ENCODE results near the gene CPVL.

Gene CPVL

DNA sequence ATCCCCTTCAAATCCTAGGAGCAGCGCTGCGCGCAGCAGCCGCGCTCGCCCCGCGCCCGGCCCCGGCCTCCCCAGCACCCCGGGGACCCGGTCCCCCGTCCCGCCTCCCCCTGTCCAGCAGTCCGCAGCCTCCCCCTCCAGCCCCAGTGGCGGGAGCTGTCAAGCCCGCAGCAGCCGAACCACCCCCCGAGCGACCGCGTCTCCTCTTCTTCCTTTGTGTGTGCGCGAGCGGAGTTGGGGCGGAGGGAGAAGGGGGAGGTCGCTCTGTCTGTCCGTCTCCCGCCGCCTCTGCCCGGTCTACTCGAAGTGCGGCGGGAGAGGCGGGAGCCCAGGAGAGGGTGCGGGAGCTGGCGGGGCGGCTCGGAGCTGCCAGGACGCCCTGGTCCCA lies 47.9 kb upstream of the CPVL start (continued):
- peak; percentile 27; the same call in 1 of the 2 replicates for TF ChIP-seq KLF8 (tag by site-specific recombination; IDR thresholded peaks at IDR 0.05)

DNA sequence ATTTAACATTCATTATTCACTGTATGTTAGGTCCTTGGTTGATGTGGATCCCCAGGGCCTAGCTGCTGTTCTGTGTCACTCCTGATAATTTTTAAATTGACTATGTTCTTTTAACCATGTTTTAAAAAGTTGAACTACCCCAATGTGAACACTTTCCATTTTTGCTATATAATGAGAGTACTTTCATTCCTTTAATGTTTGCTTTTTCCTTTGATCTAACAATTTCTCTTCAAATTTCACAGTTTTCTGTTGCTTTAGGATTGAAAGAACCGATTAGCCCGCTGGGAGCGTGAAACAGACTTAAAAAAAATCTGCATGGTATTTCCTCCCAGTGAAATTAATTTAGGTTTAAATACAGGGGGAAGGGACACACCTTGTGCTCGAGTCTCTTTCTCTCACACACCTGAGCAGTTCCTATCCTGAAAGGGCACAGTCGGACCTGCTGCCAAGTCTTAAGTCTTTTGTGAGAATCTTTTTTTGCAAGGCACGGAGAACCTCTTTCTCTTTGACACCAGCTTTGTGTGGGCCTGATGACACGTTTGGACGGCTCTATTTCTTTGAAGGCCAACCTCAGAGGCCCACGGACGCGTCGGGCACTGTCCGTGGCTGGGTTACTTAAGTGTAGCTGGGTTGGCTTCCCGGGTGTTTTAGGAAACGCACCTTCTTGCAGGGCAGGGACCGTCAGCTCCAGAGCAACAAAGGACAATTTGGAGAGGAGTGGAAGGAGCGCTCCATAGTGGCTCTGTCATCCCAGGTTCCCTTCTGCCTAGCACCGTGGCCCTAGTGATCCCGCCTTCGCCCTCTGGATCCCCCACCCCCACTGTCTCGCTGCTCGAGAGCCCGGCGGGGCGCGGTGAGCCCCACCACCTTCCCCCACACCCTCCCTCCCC lies 47.2 kb upstream of the CPVL start:
- Histone ChIP-seq H3K9me3 (ENCODE audit: control insufficient read depth, insufficient read depth, low read depth, low read length) (no peaks in the 10 kb centered on the region), H3K27ac (ENCODE audit: extremely low read depth, low read depth, low read length) (no peak overlapping the region), H3K4me1 (ENCODE audit: control insufficient read depth, insufficient read depth, low read length) (peaks cover 16% of the 10 kb centered on the region), H3K4me3 (ENCODE audit: low read depth, low read length) (peak overlapping the region; percentile 83; the same call in 1 of the 2 replicates), H3K36me3 (ENCODE audit: control insufficient read depth in 2 of 2, insufficient read depth in 1 of 2, low read length in 2 of 2) (no peaks in the 10 kb centered on the region)
- CTCF ChIA-PET: interaction anchor here (0.9 kb wide), 1 partner anchor 237 kb away, joined by 3 read pairs; no protein-coding TSS in a partner anchor
- TF ChIP-seq ZNF600 (tag by site-specific recombination; IDR thresholded peaks at IDR 0.05) (0 out of 2 replicates have a peak, but pooled peaks have one; percentile 17), PRDM1 (tag by site-specific recombination; IDR thresholded peaks at IDR 0.05) (peak; percentile 60; the same call in 1 of the 2 replicates), ZFP3 (tag by site-specific recombination; IDR thresholded peaks at IDR 0.05; ENCODE audit: low read depth) (no peak), ZNF266 (tag by site-specific recombination; IDR thresholded peaks at IDR 0.05; ENCODE audit: low read depth) (no peak), OVOL3 (tag by site-specific recombination; IDR thresholded peaks at IDR 0.05) (no peak), ZNF473 (tag by site-specific recombination; IDR thresholded peaks at IDR 0.05) (no peak), ZNF654 (tag by site-specific recombination; IDR thresholded peaks at IDR 0.05; ENCODE audit: low read depth) (no peak), ZNF146 (tag by site-specific recombination; IDR thresholded peaks at IDR 0.05) (no peak)
- TF ChIP-seq, protein P1, sequence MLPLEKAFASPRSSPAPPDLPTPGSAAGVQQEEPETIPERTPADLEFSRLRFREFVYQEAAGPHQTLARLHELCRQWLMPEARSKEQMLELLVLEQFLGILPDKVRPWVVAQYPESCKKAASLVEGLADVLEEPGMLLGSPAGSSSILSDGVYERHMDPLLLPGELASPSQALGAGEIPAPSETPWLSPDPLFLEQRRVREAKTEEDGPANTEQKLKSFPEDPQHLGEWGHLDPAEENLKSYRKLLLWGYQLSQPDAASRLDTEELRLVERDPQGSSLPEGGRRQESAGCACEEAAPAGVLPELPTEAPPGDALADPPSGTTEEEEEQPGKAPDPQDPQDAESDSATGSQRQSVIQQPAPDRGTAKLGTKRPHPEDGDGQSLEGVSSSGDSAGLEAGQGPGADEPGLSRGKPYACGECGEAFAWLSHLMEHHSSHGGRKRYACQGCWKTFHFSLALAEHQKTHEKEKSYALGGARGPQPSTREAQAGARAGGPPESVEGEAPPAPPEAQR (tag by site-specific recombination; IDR thresholded peaks at IDR 0.05): no peak
- TF ChIP-seq, protein P2, sequence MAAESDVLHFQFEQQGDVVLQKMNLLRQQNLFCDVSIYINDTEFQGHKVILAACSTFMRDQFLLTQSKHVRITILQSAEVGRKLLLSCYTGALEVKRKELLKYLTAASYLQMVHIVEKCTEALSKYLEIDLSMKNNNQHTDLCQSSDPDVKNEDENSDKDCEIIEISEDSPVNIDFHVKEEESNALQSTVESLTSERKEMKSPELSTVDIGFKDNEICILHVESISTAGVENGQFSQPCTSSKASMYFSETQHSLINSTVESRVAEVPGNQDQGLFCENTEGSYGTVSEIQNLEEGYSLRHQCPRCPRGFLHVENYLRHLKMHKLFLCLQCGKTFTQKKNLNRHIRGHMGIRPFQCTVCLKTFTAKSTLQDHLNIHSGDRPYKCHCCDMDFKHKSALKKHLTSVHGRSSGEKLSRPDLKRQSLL (tag by site-specific recombination; IDR thresholded peaks at IDR 0.05): peak; percentile 83
- POLR2A ChIA-PET: no interaction called here

DNA sequence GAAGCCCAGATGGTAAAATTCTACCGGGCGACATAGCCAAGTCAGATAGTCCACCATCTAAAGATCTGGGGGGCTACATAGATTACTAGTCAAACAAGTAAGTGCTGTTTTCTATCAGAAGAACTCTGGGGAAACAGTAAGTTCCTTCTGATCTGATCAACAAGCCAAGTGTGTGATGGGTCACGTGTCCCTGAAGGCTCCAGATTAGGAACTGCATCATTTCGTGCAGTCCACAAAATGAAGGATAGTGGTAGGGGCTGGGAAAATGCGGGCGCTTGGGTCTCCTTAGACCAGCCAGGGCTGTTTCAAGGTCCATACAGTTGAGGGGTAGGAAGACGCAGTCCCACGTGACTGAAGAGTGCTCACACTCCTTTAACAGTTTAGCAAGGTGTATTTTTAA lies 46.5 kb upstream of the CPVL start:
- no peaks in the 10 kb centered on the region for H3K9me3 ChIP-seq (ENCODE audit: control insufficient read depth, insufficient read depth, low read depth, low read length)
- H3K27ac ChIP-seq (ENCODE audit: extremely low read depth, low read depth, low read length): no peak overlapping the region
- no peaks in the 10 kb centered on the region for H3K36me3 ChIP-seq (ENCODE audit: control insufficient read depth in 2 of 2, insufficient read depth in 1 of 2, low read length in 2 of 2)
- POLR2A ChIA-PET: no interaction called here
- H3K4me3 ChIP-seq (ENCODE audit: low read depth, low read length): no peak overlapping the region
- CTCF ChIA-PET: interaction anchor here (0.9 to 1.6 kb wide), 3 partner anchors 18 to 236 kb away, joined by 3 to 9 read pairs (median 5); no protein-coding TSS in a partner anchor
- peaks cover 16% of the 10 kb centered on the region for H3K4me1 ChIP-seq (ENCODE audit: control insufficient read depth, insufficient read depth, low read length)
- no peak for TF ChIP-seq ZIC2 (tag by site-specific recombination; IDR thresholded peaks at IDR 0.05)
- TF ChIP-seq ZFP37 (tag by site-specific recombination; IDR thresholded peaks at IDR 0.05): no peak
- TF ChIP-seq ZNF112 (tag by site-specific recombination; IDR thresholded peaks at IDR 0.05): no peak
- no peak for TF ChIP-seq ZNF433 (tag by site-specific recombination; IDR thresholded peaks at IDR 0.05; ENCODE audit: low read depth)
- TF ChIP-seq, protein P3, sequence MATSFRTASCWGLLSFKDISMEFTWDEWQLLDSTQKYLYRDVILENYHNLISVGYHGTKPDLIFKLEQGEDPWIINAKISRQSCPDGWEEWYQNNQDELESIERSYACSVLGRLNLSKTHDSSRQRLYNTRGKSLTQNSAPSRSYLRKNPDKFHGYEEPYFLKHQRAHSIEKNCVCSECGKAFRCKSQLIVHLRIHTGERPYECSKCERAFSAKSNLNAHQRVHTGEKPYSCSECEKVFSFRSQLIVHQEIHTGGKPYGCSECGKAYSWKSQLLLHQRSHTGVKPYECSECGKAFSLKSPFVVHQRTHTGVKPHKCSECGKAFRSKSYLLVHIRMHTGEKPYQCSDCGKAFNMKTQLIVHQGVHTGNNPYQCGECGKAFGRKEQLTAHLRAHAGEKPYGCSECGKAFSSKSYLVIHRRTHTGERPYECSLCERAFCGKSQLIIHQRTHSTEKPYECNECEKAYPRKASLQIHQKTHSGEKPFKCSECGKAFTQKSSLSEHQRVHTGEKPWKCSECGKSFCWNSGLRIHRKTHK (tag by site-specific recombination; IDR thresholded peaks at IDR 0.05): no peak
- TF ChIP-seq, protein P4, sequence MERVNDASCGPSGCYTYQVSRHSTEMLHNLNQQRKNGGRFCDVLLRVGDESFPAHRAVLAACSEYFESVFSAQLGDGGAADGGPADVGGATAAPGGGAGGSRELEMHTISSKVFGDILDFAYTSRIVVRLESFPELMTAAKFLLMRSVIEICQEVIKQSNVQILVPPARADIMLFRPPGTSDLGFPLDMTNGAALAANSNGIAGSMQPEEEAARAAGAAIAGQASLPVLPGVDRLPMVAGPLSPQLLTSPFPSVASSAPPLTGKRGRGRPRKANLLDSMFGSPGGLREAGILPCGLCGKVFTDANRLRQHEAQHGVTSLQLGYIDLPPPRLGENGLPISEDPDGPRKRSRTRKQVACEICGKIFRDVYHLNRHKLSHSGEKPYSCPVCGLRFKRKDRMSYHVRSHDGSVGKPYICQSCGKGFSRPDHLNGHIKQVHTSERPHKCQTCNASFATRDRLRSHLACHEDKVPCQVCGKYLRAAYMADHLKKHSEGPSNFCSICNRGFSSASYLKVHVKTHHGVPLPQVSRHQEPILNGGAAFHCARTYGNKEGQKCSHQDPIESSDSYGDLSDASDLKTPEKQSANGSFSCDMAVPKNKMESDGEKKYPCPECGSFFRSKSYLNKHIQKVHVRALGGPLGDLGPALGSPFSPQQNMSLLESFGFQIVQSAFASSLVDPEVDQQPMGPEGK (tag by site-specific recombination; IDR thresholded peaks at IDR 0.05): no peak
- TF ChIP-seq ZNF2 (tag by site-specific recombination; IDR thresholded peaks at IDR 0.05): no peak
- TF ChIP-seq ZSCAN30 (tag by site-specific recombination; IDR thresholded peaks at IDR 0.05): no peak
- no peak for TF ChIP-seq HOXA7 (CRISPR knock-in tag; IDR thresholded peaks at IDR 0.05; ENCODE audit: borderline replicate concordance)
- TF ChIP-seq, protein P5, sequence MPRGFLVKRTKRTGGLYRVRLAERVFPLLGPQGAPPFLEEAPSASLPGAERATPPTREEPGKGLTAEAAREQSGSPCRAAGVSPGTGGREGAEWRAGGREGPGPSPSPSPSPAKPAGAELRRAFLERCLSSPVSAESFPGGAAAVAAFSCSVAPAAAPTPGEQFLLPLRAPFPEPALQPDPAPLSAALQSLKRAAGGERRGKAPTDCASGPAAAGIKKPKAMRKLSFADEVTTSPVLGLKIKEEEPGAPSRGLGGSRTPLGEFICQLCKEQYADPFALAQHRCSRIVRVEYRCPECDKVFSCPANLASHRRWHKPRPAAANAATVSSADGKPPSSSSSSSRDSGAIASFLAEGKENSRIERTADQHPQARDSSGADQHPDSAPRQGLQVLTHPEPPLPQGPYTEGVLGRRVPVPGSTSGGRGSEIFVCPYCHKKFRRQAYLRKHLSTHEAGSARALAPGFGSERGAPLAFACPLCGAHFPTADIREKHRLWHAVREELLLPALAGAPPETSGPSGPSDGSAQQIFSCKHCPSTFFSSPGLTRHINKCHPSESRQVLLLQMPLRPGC (tag by site-specific recombination; IDR thresholded peaks at IDR 0.05): no peak
- TF ChIP-seq, protein P6, sequence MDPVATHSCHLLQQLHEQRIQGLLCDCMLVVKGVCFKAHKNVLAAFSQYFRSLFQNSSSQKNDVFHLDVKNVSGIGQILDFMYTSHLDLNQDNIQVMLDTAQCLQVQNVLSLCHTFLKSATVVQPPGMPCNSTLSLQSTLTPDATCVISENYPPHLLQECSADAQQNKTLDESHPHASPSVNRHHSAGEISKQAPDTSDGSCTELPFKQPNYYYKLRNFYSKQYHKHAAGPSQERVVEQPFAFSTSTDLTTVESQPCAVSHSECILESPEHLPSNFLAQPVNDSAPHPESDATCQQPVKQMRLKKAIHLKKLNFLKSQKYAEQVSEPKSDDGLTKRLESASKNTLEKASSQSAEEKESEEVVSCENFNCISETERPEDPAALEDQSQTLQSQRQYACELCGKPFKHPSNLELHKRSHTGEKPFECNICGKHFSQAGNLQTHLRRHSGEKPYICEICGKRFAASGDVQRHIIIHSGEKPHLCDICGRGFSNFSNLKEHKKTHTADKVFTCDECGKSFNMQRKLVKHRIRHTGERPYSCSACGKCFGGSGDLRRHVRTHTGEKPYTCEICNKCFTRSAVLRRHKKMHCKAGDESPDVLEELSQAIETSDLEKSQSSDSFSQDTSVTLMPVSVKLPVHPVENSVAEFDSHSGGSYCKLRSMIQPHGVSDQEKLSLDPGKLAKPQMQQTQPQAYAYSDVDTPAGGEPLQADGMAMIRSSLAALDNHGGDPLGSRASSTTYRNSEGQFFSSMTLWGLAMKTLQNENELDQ (tag by site-specific recombination; IDR thresholded peaks at IDR 0.05; ENCODE audit: low read depth): no peak

All from HEK293 (cell line).